ENCODE measurements around the gene FABP3.

- no peak for TF ChIP-seq EZH2 (IDR thresholded peaks at IDR 0.05; ENCODE audit: borderline replicate concordance, low read length)
- no peak for TF ChIP-seq CTCF (IDR thresholded peaks at IDR 0.05; ENCODE audit: low read length)
These were observed 45.9 kb upstream of the FABP3 start for GRCh38 chr1:31418626-31419323.
